CD4-positive, alpha-beta T cell treated with Interleukin-21 for 1 hour (primary cell): ENCODE data around the gene OLIG2.

ENCODE experiments used
- DNase-seq: peaks from one replicate; pipeline ENCODE4 v3.0.0-alpha.2; 2020

Gene OLIG2

DNA sequence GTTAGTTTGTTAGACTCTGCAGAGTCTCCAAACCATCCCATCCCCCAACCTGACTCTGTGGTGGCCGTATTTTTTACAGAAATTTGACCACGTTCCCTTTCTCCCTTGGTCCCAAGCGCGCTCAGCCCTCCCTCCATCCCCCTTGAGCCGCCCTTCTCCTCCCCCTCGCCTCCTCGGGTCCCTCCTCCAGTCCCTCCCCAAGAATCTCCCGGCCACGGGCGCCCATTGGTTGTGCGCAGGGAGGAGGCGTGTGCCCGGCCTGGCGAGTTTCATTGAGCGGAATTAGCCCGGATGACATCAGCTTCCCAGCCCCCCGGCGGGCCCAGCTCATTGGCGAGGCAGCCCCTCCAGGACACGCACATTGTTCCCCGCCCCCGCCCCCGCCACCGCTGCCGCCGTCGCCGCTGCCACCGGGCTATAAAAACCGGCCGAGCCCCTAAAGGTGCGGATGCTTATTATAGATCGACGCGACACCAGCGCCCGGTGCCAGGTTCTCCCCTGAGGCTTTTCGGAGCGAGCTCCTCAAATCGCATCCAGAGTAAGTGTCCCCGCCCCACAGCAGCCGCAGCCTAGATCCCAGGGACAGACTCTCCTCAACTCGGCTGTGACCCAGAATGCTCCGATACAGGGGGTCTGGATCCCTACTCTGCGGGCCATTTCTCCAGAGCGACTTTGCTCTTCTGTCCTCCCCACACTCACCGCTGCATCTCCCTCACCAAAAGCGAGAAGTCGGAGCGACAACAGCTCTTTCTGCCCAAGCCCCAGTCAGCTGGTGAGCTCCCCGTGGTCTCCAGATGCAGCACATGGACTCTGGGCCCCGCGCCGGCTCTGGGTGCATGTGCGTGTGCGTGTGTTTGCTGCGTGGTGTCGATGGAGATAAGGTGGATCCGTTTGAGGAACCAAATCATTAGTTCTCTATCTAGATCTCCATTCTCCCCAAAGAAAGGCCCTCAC is at the start of gene OLIG2:
Gene OLIG2 (plus strand): TSS at position 447 of the 954 bp plus-strand sequence. CDS start 928 bp downstream, outside the sequence.
- DNase-seq, result no peak

- no peak for DNase-seq
Observed at GRCh38 chr21:32976791-32977190, 48.9 kb upstream of the OLIG2 start.

GRCh38 chr21:32977216-32977615 is 48.5 kb upstream of the OLIG2 start:
- no peak for DNase-seq

GRCh38 chr21:32978331-32979270 is 47.1 kb upstream of the OLIG2 start:
- no peak for DNase-seq

GRCh38 chr21:32979598-32980268 is 46.0 kb upstream of the OLIG2 start:
- no peak for DNase-seq

- no peak for DNase-seq
Observed at GRCh38 chr21:32981096-32981495, 44.6 kb upstream of the OLIG2 start.

- DNase-seq, result no peak
Observed at GRCh38 chr21:32990666-32991065, 35.1 kb upstream of the OLIG2 start.

GRCh38 chr21:32991361-32991760 is 34.4 kb upstream of the OLIG2 start:
- DNase-seq, result no peak

GRCh38 chr21:32993894-32994293 is 31.8 kb upstream of the OLIG2 start:
- no peak for DNase-seq

DNA sequence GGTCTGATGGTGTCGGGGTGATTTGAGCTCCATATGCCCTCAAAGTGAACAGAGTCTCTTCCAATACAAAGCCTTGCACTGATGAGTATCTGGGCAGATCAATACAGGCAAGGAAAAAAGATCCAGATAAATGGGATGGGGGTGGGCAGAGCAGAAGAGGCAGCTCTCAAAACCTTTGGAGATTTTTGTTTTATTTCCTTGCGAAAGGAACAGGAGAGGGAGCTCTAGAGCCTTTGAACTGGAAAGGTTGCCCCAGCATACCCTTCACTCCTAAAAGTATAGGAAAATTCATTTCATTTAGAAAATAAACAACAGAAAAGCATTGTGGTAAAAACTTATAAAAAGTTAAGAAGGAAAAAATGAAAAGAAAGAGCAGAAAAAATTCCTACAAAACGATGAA is 31.4 kb upstream of the OLIG2 start:
- DNase-seq, result no peak

- no peak for DNase-seq
Observed at GRCh38 chr21:33007747-33008146, 18.0 kb upstream of the OLIG2 start.

DNA sequence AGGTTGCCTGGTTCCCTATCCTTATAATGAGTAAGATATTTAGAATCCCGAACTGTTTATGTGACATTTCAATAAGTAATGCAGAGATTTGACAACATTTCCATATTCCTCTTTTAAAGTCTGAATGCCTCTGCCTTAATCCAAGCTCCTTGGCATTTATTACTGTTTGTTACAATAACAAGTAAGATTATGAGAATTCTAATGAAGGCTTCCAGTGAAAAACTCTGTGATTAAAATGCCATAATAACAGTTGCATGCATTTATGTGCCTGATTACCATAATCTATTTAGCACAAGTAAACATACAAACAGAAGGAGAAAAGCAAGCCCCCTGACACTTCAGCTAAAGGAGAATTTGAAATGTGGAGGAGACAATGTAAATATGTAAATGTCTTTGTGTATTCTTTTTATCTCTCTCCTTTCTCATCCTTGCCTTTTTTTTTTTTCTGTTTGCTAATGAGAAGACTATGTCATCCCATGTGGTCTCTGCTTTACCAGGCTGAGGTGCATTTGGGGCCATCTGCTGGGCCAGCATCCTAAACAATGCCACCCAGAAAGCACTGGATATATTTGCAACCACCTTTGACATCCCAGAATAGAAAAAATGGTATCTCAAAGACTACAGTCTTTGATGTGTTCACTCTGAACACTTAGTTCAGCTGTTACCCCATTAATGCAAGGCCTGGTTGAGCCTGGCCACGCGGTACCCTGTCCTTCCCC is 17.2 kb upstream of the OLIG2 start:
- DNase-seq, result no peak

DNA sequence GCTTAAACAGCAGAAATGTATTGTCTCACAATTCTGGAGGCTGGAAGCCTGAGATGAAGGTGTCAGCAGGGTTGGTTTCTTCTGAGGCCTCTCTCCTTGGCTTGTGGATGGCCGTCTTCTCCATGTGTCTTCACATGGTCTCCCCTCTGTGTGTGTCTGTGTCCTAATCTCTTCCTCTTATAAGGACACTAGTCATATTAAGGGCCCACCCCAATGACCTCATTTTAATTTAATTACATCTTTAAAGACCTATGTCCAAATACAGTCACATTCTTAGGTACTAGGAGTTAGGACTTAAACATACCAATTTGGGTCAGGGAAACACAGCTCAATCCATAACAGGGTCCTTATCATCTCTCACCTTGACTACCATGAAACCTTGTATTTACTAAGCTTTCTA is 14.8 kb upstream of the OLIG2 start:
- DNase-seq, result no peak

DNA sequence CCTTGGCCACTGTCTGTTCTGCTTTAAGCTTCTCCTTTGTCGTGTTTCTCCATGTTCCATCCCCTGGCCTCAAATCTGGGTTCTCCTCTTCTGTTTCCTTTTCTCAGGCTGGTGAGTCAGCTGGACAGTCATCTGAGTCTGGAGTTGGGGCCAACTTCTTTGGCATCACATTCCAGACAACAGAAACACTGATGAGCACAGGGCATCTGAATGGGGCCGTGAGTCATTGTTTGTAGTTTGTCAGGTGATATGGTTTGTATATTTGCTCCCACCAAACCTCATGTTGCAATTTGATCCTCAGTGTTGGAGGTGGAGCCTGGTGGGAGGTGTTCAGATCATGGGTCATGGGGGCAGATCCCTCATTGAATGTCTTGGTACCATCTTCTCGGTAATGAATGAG is 14.3 kb upstream of the OLIG2 start:
- DNase-seq, result no peak

GRCh38 chr21:33013626-33014025 is 12.1 kb upstream of the OLIG2 start:
- no peak for DNase-seq

DNA sequence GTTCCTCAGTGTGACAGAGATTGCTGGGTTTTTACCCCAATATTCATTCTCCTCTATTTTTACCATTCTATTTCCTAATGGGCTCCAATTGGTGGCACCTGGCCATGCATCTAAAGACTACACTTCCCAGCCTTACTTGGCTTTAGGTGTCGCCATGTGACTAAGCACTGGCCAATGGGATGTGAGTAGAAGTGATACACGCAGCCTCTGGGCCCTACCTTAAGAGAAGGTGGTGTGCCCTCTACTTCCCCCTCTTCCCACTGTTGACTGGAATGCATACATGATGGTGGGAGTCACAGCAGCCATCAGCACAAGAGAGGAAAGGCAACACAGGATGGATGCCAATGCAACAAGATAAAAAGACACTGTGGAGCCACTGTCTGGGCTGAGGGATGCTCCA is 11.4 kb upstream of the OLIG2 start:
- no peak for DNase-seq

DNA sequence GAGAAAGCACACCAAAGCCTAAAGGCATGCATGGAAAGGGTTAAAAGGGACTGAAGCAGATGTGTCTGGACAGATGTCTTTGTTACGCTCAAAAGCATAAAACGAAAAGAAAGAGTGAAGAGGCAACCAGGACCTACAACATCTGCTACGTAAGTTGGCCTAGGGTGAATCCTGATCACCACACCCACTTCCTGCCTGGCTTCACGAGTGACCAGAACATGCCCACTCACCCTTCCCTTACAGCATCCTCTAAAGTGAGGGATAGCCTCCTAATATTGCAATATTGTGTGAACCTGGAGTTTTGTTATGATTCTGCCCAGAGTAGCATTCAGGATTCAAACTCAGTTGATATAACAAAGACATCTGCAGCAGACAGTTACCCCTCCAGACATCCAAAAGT is 10.6 kb upstream of the OLIG2 start:
- no peak for DNase-seq

- DNase-seq, result no peak
Observed at GRCh38 chr21:33015756-33016155, 10.0 kb upstream of the OLIG2 start.

DNA sequence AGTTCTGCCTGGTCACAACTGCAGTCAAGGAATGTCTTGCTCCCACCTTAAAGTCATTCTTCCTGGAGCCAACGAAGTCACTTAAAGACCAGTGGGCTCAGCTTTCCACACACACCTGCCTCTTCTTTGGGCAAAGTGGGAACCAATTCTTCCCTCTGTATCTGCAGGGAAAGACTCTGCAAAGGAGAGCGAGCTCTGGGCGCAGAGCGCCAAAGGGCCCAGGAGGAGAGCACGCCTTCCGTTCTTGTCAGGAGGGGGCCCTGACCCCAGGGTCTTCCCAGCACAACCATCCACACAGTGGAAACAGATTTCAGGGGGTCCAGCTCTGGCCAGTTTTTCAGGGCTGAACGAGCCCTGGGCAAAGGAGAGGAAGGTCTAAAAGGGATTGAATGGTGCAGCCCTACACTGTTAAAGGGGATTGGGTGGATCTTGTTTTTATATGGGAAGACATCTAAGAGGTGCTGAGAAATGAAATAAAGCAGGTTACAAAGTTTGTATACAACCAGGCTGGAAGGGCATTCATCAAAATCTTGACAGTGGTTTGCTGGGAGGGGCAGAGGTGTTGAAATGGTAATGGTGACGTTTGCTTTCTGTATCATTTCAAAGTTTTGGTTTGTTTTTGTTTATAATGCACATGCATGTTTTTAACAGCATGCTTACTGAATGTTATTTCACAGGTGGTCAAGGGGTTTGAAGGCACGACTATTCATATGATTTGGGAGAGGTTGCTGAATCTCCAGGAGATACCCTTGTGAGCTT is 6.8 kb upstream of the OLIG2 start:
- no peak for DNase-seq

DNA sequence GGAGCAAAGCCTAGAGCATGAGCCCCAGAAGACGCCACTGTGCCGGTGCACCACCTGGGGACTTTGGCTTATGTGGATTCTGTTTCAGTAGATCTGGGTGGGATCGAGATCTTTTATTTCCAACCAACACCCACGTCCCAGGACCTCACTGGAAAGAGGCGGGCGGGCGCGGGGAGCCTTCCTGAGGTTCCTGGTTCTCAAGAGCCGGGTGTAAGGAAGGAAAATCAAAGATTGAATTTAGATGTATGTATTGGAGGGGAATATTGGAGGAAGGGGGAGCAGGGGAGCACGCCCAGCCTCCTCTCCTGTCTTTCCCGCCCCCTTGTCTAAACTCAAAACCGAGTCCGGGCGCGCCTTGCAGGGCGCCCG is 6.2 kb upstream of the OLIG2 start:
- no peak for DNase-seq

- DNase-seq, result no peak
Observed at GRCh38 chr21:33019885-33020557, 5.7 kb upstream of the OLIG2 start.
